Measurements from ENCODE around the gene ACSM6.

ACSM6 gene

DNA sequence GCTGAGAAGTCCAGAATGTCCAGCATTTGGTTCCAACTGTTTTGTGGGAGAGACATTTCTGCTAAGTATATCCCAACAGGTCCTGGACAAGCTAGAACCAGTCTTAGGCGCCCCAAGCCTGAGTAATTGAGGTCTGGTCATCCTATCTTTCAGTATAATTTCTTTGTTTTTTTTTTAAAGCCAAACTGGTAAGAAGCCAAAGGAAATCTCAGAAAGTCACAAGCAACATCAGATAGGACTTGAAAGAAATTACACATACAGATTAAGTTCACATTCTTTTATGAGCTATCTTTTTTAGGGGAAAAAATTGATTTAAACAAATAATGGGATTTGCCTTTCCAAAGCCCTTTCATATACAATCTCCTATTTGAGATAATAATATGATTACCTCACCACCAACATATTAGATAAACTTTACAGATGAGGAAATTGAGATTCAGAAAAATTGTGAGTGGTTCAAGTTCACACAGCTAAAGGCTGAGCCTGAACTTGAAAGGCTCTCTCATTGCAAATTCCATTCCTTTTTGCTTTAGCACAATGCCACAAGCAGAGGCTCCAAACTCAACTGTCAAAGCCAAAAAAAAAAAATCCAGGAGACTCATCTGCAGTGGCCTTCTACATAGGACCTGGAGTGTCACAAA is 81.8 kb downstream of the ACSM6 start:
- no peak for DNase-seq

DNA sequence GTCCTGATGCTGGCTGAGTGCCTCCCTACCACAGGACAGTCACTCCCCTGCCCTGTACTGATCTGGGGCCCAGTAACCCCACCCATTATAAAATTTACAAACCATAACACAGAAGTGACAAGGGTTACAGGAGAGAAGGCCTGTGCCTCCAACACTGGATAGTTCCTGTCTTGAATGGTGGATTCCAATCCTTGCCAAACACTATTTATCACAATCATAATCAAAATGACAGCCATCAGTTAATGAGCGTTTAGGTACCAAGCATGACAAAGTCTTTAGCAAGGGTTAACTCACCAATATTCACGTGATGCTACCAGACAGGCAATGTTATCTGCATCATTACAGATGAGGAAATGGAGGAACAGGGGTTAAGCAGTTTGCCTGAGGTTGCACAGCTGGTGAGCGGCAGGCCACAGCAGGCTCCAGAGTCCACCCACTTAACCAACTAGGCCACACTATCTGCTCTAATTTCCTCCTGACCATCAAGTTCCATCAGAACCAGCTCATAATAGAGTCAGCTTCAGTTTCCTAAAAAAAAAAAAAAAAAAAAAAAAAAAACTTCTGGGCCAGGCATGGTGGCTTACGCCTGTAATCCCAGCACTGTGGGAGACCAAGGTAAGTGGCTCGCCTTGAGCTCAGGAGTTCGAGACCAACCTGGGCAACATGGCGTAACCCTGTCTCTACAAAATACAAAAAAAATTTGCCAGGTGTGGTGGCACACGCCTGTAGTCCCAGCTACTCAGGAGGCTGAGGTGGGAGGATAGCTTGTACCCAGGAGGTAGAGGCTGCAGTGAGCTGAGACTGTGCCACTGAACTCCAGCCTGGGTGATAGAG is 82.5 kb downstream of the ACSM6 start:
- no peak for DNase-seq

DNA sequence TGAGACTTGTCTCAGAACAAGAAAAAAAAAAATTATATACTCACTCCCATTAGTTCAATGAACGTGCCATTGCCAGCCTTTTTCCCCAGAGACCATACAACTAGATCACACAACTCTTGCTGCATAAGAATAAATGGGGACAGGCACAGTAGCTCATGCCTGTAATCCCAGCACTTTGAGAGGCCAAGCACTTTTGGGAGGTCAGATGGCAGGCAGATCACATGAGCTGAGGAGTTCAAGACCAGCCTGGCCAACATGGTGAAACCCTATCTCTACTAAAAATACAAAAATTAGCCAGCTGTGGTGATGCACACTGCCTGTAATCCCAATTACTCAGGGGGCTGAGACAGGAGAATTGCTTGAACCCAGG is 83.1 kb downstream of the ACSM6 start:
- DNase-seq: no peak

DNA sequence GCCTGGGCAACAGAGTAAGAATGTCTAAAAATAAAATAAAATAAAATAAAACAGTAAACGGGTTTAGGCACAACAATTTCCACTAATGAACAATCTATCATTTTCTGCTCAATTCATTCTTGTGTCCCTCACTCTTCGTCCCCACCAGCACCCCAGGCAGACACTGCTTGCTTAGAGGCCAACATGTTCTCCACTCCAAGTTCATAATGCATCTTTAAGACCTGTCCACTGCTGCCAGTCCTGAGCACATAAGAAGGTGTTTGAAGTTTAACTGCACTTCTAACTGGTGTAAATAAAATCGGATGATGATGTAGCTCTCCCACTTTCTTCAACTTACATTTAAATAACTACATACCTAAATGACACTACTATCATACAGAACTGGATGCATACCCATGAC is 83.6 kb downstream of the ACSM6 start:
- no peak for DNase-seq
